GM12878 (cell line): ENCODE results near the gene DLX3. TPM values are rescaled to one million over a fixed set of nuclear protein-coding genes. Genes with fewer than 3 reads are reported as not detected.

ENCODE experiments used
- ATAC-seq: fragments of 200-7000 bp; cut with Tn5 transposase; 3 replicates; pipeline ENCODE4 v1.9.1; 2020; ENCODE audit warnings: mild to moderate bottlenecking, moderate library complexity
- BruUV-seq: library from RNA; stranded (reverse); fragments of 400-500 nt; replicated peaks from 2 replicates; lab custom pipeline; 2021; lab: Mats Ljungman, UMichigan
- CTCF ChIA-PET: fragments of 300-600 bp; sonication (Branson Sonifier 250); formaldehyde crosslinking; extraction: SDS; loops from one replicate; lab custom pipeline; 2021; ENCODE audit warnings: inconsistent platforms; lab: Yijun Ruan, JAX
- POLR2A ChIA-PET: fragments of 350-600 bp; formaldehyde crosslinking; extraction: SDS; loops from one replicate; lab custom pipeline; 2021; ENCODE audit warnings: inconsistent platforms; lab: Charles Lee
- RAD21 ChIA-PET: fragments of 300-600 bp; sonication (Branson Sonifier 250); formaldehyde crosslinking; loops from one replicate; lab custom pipeline; 2023; ENCODE audit warnings: antibody characterized with exemption; ENCODE audit not compliant: unreplicated experiment; lab: Charles Lee
- SMC1A ChIA-PET: fragments of 300-600 bp; sonication (Branson Sonifier 250); formaldehyde crosslinking; loops from one replicate; lab custom pipeline; 2023; ENCODE audit not compliant: unreplicated experiment, uncharacterized antibody; lab: Charles Lee
- DNase-seq: peaks from one replicate; pipeline ENCODE4 v3.0.0-alpha.2; 2011; ENCODE audit warnings: low read depth, low spot score
- FAIRE-seq: peaks from 3 replicates; lab custom pipeline; 2011; peaks lifted over from hg19 to GRCh38; lab: Jason Lieb, UNC
- H2AFZ ChIP-seq: 2 replicates; pipeline ENCODE4 v1.6.0; 2011; ENCODE audit warnings: low read depth, low read length, control low read depth; ENCODE audit not compliant: control insufficient read depth
- H3K27ac ChIP-seq: 2 replicates; pipeline ENCODE4 v1.5.1; 2011; ENCODE audit warnings: control low read depth; ENCODE audit not compliant: control insufficient read depth, insufficient read depth
- H3K27me3 ChIP-seq, 2 experiments: replicated peaks in 1 of 2; 2 replicates each; pipeline versions ENCODE4 v1.6.0 to v1.6.1; 2011; ENCODE audit warnings: low read length in 1 of 2; ENCODE audit not compliant: control insufficient read depth in 2 of 2, insufficient read depth in 2 of 2
- H3K36me3 ChIP-seq, 2 experiments: 2 replicates each; pipeline ENCODE4 v1.5.1; 2011; ENCODE audit warnings: low read length in 1 of 2; ENCODE audit not compliant: control insufficient read depth in 2 of 2, insufficient read depth in 2 of 2
- H3K4me1 ChIP-seq: 2 replicates; pipeline ENCODE4 v1.6.1; 2011; ENCODE audit warnings: mild to moderate bottlenecking, low read length, moderate library complexity, mixed read lengths; ENCODE audit not compliant: control insufficient read depth, insufficient read depth
- H3K4me2 ChIP-seq: 2 replicates; pipeline ENCODE4 v1.6.0; 2011; ENCODE audit warnings: control low read depth; ENCODE audit not compliant: control insufficient read depth, insufficient read depth
- H3K4me3 ChIP-seq: fragments of 200-600 bp; sonication (generic); 2 replicates; pipeline ENCODE4 v1.5.1; 2016
- H3K79me2 ChIP-seq: 2 replicates; pipeline ENCODE4 v1.6.0; 2011; ENCODE audit warnings: low read length; ENCODE audit not compliant: control insufficient read depth, insufficient read depth
- H3K9ac ChIP-seq: 2 replicates; pipeline ENCODE4 v1.8.0; 2011; ENCODE audit warnings: low read length, control low read depth, mixed read lengths; ENCODE audit not compliant: control insufficient read depth, insufficient read depth
- H3K9me3 ChIP-seq: replicated peaks from 3 replicates; pipeline ENCODE4 v1.5.1; 2011; ENCODE audit warnings: mild to moderate bottlenecking, low read length; ENCODE audit not compliant: control insufficient read depth, insufficient read depth
- H4K20me1 ChIP-seq: 2 replicates; pipeline ENCODE4 v1.6.0; 2011; ENCODE audit not compliant: control insufficient read depth, insufficient read depth
- PRDM15 ChIP-seq: fragments of 450-650 bp; formaldehyde crosslinking; IDR thresholded peaks from 2 replicates; pipeline ENCODE4 v1.4.0; 2020; ENCODE audit warnings: mild to moderate bottlenecking, moderate library complexity
- SRF ChIP-seq, 2 experiments: IDR thresholded peaks; 2 replicates each; pipeline ENCODE4 v1.6.1; 2011; ENCODE audit warnings: low read depth in 2 of 2, low read length in 2 of 2, mild to moderate bottlenecking in 1 of 2, moderate library complexity in 1 of 2
- WRNIP1 ChIP-seq: IDR thresholded peaks from 2 replicates; pipeline ENCODE4 v1.6.1; 2011; ENCODE audit warnings: low read depth, low read length, improper control_type of control experiment, borderline replicate concordance
- YBX1 ChIP-seq: fragments of 450-650 bp; IDR thresholded peaks from 2 replicates; pipeline ENCODE4 v1.6.1; 2016; ENCODE audit warnings: antibody characterized with exemption
- WGBS: methylation state at CpG from one replicate; pipeline ENCODE4 v1.1.6; 2016; ENCODE audit warnings: low lambda C conversion rate; ENCODE audit not compliant: insufficient replicate concordance, insufficient coverage; ENCODE audit errors: missing lambda C conversion rate; 5-methylcytosine and 5-hydroxymethylcytosine counted together
- in situ Hi-C: fragments of 300-500 bp; cut with MboI; formaldehyde crosslinking; loops from 9 replicates; pipeline ENCODE4 v1.14.3; 2018; ENCODE audit warnings: mixed read lengths
- intact Hi-C: fragments of 100-400 bp; cut with micrococcal nuclease; formaldehyde crosslinking; loops from one replicate; pipeline ENCODE4 v1.14.2; 2022; ENCODE audit not compliant: unreplicated experiment
- polyA plus RNA-seq, 11 experiments: library from polyadenylated mRNA; depleted of rRNA in 4 of 11; unstranded in 6 of 11; stranded (reverse) in 5 of 11; fragments of >200 nt; fragmentation: Nextera tagmentation in 4 of 11; fragmentation: Illumina TruSeq in 1 of 11; extraction: Ambion mirVana in 4 of 11; extraction: Trizol in 1 of 11; gene quantifications; 1 replicate in 1 of 11; 2 replicates in 10 of 11; pipeline versions ENCODE4 v1.2.1 to v1.2.3, GENCODE V29; 2011 to 2016; ENCODE audit warnings: inconsistent platforms in 2 of 11, missing spikeins in 2 of 11, low read depth in 1 of 11
- total RNA-seq, 4 experiments: library from RNA; depleted of rRNA in 3 of 4; stranded (reverse); fragments of >200 nt in 3 of 4; fragmentation: Illumina TruSeq in 1 of 4; extraction: Trizol in 1 of 4; gene quantifications; 2 replicates each; pipeline versions ENCODE4 v1.2.1 to v1.2.3, GENCODE V29; 2013 to 2021

DLX3 gene
- total and polyA plus RNA-seq, 10 of the 15 experiments (the other 5 are each of a cell fraction or from before 2014, with no cell fraction given): not detected

GRCh38 chr17:49946964-49947584, 48.0 kb downstream of the DLX3 start:
- Histone ChIP-seq H3K4me2 (no peak overlapping the region), H3K4me3 (no peak overlapping the region), H3K9me3 (no peaks in the 10 kb centered on the region), H3K36me3 (no peaks in the 10 kb centered on the region), H4K20me1 (no peaks in the 10 kb centered on the region), H3K4me1 (no peaks in the 10 kb centered on the region), H3K27ac (no peak overlapping the region), H3K79me2 (no peaks in the 10 kb centered on the region), H3K27me3 (peaks cover 2 to 5% of the 10 kb centered on the region in 2 experiments; a peak in 3 of 4 replicates), H3K9ac (no peak overlapping the region), H2AFZ (no peak overlapping the region)
- in situ Hi-C loops (no loop called here), intact Hi-C loops (no loop called here)
- SMC1A ChIA-PET: no interaction called here
- POLR2A ChIA-PET: no interaction called here
- TF ChIP-seq PRDM15 (CRISPR knock-in tag): no peak
- TF ChIP-seq YBX1: no peak
- TF ChIP-seq SRF (IDR thresholded peaks at IDR 0.05; ENCODE audit: low read depth in 2 of 2, low read length in 2 of 2): no peak
- no peak for TF ChIP-seq WRNIP1
- 17% methylated on average over 11 of the region's 11 CpGs for WGBS
- CTCF ChIA-PET: interaction anchor here (0.6 kb wide), 1 partner anchor 900 kb away, joined by 3 read pairs; no protein-coding TSS in a partner anchor
- BruUV-seq: no TSS peak
- DNase-seq (no peak), ATAC-seq (no peak), FAIRE-seq (no peak)
- RAD21 ChIA-PET: no interaction called here
